Small intestine (tissue), 7 donors: ENCODE results near the gene ST7. TPM values are rescaled to one million over a fixed set of nuclear protein-coding genes. Genes with fewer than 3 reads are reported as not detected.

ENCODE experiments used
- DNase-seq, 2 donors: peaks; one replicate each; pipeline versions ENCODE4 v3.0.0 to v3.0.0-alpha.2; 2013
- FAIRE-seq: peaks from 2 replicates; lab custom pipeline; 2012; peaks lifted over from hg19 to GRCh38; lab: Jason Lieb, UNC
- H3K27ac ChIP-seq, 3 donors: one replicate each; pipeline ENCODE4 v1.5.1; 2013; ENCODE audit warnings: low read length in 2 of 3, mild to moderate bottlenecking in 2 of 3, control low read depth in 1 of 3, inconsistent platforms in 1 of 3, low read depth in 1 of 3, moderate library complexity in 1 of 3
- H3K27me3 ChIP-seq, 3 donors: one replicate each; pipeline ENCODE4 v1.6.1; 2013; ENCODE audit warnings: low read length in 3 of 3, inconsistent platforms in 1 of 3; ENCODE audit not compliant: control insufficient read depth in 3 of 3, insufficient read depth in 3 of 3
- H3K36me3 ChIP-seq, 3 donors: one replicate each; pipeline ENCODE4 v1.6.1; 2013; ENCODE audit warnings: low read length in 3 of 3, inconsistent platforms in 1 of 3, low read depth in 1 of 3, mild to moderate bottlenecking in 1 of 3, moderate library complexity in 1 of 3; ENCODE audit not compliant: control insufficient read depth in 3 of 3, insufficient read depth in 2 of 3
- H3K4me1 ChIP-seq, 3 donors: one replicate each; pipeline ENCODE4 v1.6.1; 2013; ENCODE audit warnings: low read length in 2 of 3, inconsistent platforms in 1 of 3, low read depth in 1 of 3, mild to moderate bottlenecking in 1 of 3, moderate library complexity in 1 of 3; ENCODE audit not compliant: control insufficient read depth in 3 of 3, insufficient read depth in 2 of 3
- H3K4me3 ChIP-seq, 3 donors: one replicate each; pipeline ENCODE4 v1.5.1; 2013; ENCODE audit warnings: low read length in 3 of 3, control low read depth in 1 of 3, inconsistent platforms in 1 of 3, low read depth in 1 of 3, mild to moderate bottlenecking in 1 of 3, moderate library complexity in 1 of 3
- H3K9me3 ChIP-seq, 2 donors: one replicate each; pipeline ENCODE4 v1.6.1; 2013; ENCODE audit warnings: low read depth in 1 of 2, low read length in 1 of 2; ENCODE audit not compliant: control insufficient read depth in 2 of 2, insufficient read depth in 1 of 2
- WGBS, 3 donors: extraction: QIAGEN DNeasy Blood & Tissue Kit; methylation state at CpG; one replicate each; pipeline ENCODE4 v1.1.7; 2013; 5-methylcytosine and 5-hydroxymethylcytosine counted together
- polyA plus RNA-seq, 4 donors: library from polyadenylated mRNA; stranded (reverse) in 3 of 4; unstranded in 1 of 4; fragments of 200-250 nt in 3 of 4; fragments of 120-200 nt in 1 of 4; gene quantifications; one replicate each; pipeline versions ENCODE4 v1.2.1 to v1.2.3, GENCODE V29; 2013
- donor health status: healthy with polysubstance abuse.
- donor health status: control.
- donor health status: control.
- donor health status: Bipolar disorder and iron deficiency.
- donor health status: healthy.

Gene ST7
- polyA plus RNA-seq, 4 donors, result 8.3 to 27.7 (median 13.0) TPM

DNA sequence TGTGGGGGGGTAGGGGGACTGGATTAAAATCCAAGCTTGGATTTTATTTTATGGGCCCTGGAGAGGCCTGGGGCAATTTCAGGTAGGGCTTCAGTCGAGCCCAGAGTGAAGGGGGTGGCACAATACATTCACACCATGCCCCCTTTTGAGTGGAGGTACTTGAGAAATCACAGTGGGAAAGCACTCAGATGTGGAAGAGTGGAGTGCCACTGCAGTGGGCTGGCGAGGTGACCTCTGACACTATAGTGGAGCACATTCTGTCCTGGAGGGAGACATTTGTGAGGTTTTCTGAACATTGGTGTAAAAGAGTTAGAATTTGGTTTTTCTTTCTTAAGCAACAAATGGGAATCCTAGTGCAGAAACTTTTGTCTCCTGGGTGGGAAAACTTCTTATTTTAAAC is 226.4 kb downstream of the ST7 start:
- 86 to 92% (median 89%) methylated on average over 2 of the region's 2 CpGs for WGBS, 3 donors
- no peaks in the 10 kb centered on the region for H3K27me3 ChIP-seq
- no peak overlapping the region for H3K4me3 ChIP-seq
- no peak for DNase-seq
- H3K27ac ChIP-seq, result no peak overlapping the region
- FAIRE-seq, result no peak
- H3K9me3 ChIP-seq, result no peaks in the 10 kb centered on the region
- peaks cover 0 to 8% (median 6%) of the 10 kb centered on the region in 3 donors for H3K36me3 ChIP-seq
- H3K4me1 ChIP-seq, result no peaks in the 10 kb centered on the region

DNA sequence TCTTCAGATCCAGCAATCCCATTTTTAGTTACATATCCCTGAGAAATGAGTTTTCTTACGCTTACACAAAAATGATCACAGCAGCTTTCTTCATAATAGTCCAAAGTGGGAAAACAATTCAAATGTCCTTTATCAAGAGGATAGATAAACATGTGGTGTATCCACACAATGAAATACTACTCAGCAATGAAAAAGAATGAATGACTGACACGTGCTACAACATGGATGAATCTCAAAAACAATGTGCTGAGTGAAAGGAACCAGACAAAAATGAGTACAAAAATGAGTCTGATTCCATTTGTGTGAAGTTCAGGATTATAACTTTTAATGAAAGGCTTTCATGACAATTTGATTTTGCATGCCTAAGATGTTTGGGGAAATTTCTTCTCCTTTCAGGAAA is 230.4 kb downstream of the ST7 start:
- Histone ChIP-seq H3K27ac (no peak overlapping the region), H3K9me3 (no peaks in the 10 kb centered on the region), H3K36me3 (peaks cover 0 to 6% (median 4%) of the 10 kb centered on the region in 3 donors), H3K27me3 (no peaks in the 10 kb centered on the region), H3K4me3 (no peak overlapping the region), H3K4me1 (no peaks in the 10 kb centered on the region)
- 96 to 97% (median 97%) methylated on average over 2 of the region's 2 CpGs for WGBS, 3 donors
- DNase-seq (no peak), FAIRE-seq (no peak)

DNA sequence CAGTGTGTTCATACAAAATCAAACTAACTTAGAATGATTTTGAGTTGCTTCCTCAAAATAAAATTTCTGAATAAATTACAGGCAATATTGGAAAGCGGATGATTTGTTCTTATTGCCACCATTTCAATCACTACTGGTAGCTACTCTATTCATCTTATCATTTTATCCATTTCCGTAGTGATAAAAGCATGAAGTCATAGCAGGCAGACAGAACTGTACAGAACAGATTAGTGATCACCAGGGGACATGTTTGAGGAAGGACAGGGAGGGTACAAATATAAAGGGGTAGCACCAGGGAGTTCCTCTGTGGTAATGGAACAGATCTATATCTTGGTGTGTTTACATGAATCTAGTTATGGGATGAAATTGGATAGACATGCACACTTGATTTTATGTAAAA is 231.1 kb downstream of the ST7 start:
- FAIRE-seq, result no peak
- H3K4me1 ChIP-seq, result no peaks in the 10 kb centered on the region
- no peak overlapping the region for H3K27ac ChIP-seq
- H3K27me3 ChIP-seq, result no peaks in the 10 kb centered on the region
- peaks cover 0 to 5% (median 1%) of the 10 kb centered on the region in 3 donors for H3K36me3 ChIP-seq
- H3K4me3 ChIP-seq, result no peak overlapping the region
- no peaks in the 10 kb centered on the region for H3K9me3 ChIP-seq
- 90 to 91% (median 90%) methylated on average over 2 of the region's 2 CpGs for WGBS, 3 donors
- no peak for DNase-seq

DNA sequence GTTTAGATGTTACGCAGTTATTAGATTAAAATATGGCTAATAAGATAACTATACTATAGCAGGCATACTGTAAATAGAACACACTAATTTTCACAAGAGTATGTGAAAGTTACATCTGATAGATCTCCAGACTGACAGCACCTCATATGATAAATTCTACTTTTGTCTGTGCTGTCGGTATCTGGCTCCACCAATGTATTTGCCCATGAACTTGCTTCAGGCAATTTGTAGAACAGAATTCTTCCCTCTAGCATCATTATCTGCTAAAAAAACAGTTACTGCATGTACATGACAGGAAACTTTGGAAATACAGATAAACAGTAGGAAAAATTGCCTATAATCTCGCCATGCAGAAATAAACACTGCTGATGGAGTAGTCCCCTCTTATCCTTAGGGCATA is 231.8 kb downstream of the ST7 start:
- Histone ChIP-seq H3K27me3 (no peaks in the 10 kb centered on the region), H3K4me1 (no peaks in the 10 kb centered on the region), H3K27ac (no peak overlapping the region), H3K9me3 (no peaks in the 10 kb centered on the region), H3K36me3 (peaks cover 0 to 5% (median 2%) of the 10 kb centered on the region in 3 donors), H3K4me3 (no peak overlapping the region)
- WGBS, 3 donors, result 97 to 99% (median 99%) methylated on average over 3 of the region's 3 CpGs
- no peak for FAIRE-seq
- DNase-seq, result no peak

DNA sequence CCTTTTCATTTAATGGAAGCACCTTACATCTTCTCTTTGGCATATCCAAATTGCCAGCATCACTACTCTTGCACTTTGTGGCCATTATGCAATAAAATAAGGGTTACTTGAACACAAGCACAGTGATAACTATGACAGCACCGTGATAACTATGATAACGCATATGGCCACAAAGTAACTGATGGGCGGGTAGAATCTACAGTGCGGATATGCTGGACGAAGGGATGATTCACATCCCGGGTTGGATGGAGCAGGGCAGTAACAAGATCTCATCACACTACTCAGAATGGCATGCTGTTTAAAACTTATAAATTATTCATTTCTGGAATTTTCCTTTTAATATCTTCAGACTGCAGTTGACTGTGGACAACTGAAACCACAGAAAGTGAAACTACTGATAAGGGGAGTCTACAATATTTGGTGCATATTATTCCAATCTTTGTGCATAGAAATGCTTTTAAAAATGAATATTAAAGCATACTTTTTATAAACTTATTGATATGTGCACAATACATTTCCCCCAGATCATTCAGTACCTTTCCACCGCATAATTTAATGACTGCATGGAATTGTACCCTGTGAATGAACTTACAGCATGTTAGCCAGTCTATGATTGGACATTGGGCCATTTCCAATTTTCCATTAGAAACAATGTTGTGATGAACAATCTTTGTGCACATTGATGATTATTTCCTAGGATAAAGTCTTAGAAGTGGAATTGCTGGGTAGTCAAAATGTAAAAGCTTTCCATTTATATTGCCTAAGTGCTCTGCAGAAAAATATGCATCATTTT is 233.1 kb downstream of the ST7 start:
- no peak overlapping the region for H3K27ac ChIP-seq
- H3K9me3 ChIP-seq, result no peaks in the 10 kb centered on the region
- no peak overlapping the region for H3K4me3 ChIP-seq
- H3K36me3 ChIP-seq, result peaks cover 4 to 8% (median 6%) of the 10 kb centered on the region in 3 donors
- WGBS, 3 donors, result 90 to 95% (median 94%) methylated on average over 7 of the region's 7 CpGs
- no peaks in the 10 kb centered on the region for H3K27me3 ChIP-seq
- no peaks in the 10 kb centered on the region for H3K4me1 ChIP-seq
- DNase-seq (no peak), FAIRE-seq (no peak)

DNA sequence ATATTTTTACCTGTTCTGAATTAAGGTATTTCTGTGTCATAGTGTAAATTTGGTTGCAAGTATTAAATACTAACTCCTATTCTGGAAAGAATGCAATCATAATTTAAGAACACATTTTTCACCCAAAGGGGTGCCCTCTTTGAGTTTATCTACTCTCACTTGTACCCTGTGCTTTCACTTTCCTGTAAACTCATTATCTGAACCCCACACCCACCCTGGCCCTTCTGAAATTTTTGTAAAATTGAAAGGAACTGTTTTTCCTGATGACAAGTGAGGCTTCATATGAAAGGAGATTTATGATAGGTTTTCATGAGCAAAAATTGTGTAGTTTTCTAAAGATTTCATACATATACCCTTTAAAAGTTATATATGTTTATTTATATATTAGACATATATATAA is 235.1 kb downstream of the ST7 start:
- Histone ChIP-seq H3K9me3 (no peaks in the 10 kb centered on the region), H3K27ac (no peak overlapping the region), H3K4me1 (no peaks in the 10 kb centered on the region), H3K36me3 (peaks cover 4 to 8% (median 6%) of the 10 kb centered on the region in 3 donors), H3K4me3 (no peak overlapping the region), H3K27me3 (no peaks in the 10 kb centered on the region)
- DNase-seq (no peak), FAIRE-seq (no peak)

DNA sequence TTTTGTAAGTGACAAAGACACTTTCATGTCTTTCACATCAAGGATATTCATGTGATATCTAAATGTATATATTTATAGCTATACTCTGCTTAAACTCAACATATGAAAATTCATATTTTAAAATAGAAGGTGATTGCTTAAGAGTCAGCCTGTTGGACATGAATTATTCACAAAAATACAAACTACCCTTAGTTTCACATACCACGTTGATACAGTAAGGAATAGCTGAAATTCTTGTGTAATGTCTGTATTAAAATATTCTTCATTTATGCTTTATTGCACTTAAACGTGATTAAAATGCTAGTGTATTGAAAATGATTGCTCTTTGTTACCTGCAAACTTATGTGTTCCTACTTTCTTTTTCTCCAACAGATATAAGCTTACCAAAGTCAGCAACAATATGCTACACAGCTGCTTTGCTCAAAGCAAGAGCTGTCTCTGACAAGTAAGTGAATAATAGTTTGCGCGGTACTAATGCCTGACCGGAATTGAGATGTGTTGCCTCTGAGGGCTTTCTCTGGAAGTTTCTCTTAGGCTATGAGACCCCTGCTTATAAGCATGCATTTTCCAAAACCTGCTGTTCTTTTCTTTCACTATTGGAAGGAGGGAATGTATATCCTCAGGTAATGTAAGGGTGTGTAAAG is 235.8 kb downstream of the ST7 start:
- no peaks in the 10 kb centered on the region for H3K27me3 ChIP-seq
- WGBS, 3 donors, result 90 to 91% (median 91%) methylated on average over 5 of the region's 5 CpGs
- DNase-seq (no peak), FAIRE-seq (no peak)
- peaks cover 4 to 9% (median 8%) of the 10 kb centered on the region in 3 donors for H3K36me3 ChIP-seq
- no peaks in the 10 kb centered on the region for H3K4me1 ChIP-seq
- H3K9me3 ChIP-seq, result no peaks in the 10 kb centered on the region
- no peak overlapping the region for H3K4me3 ChIP-seq
- H3K27ac ChIP-seq, result no peak overlapping the region

DNA sequence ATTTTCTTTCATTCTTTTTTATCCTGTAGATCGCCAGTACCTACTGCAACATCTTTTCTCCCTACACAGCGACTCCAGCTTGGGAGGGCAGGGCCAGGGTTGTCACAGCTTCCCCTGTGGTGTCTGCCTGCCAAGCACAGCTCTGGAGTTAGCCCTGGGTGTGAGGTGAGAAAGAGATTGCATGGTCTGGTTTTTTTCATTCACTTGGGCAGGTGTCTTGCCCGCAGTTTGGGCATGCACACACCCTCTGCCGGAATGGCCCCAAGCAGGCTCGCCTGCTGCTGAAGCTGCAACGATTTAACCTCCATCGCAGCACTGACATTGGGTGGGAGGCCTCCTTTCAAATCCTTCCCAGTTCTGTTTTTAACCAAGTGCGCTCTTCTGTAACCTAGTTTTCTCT is 236.8 kb downstream of the ST7 start:
- Histone ChIP-seq H3K27ac (no peak overlapping the region), H3K9me3 (no peaks in the 10 kb centered on the region), H3K4me3 (no peak overlapping the region), H3K27me3 (no peaks in the 10 kb centered on the region), H3K36me3 (peaks cover 4 to 9% (median 8%) of the 10 kb centered on the region in 3 donors), H3K4me1 (no peaks in the 10 kb centered on the region)
- DNase-seq, result no peak
- no peak for FAIRE-seq
- WGBS, 3 donors, result 94 to 98% (median 97%) methylated on average over 8 of the region's 8 CpGs
